Measurements from ENCODE around the gene SAP25. TPM values are rescaled to one million over a fixed set of nuclear protein-coding genes. Genes with fewer than 3 reads are reported as not detected.
"Not testable (repeated sequence)": the region's sequence is repeated elsewhere in the genome, so short reads cannot be mapped to it uniquely, and the experiment has no call there.

SAP25 gene
- total RNA-seq, 1 donor from 2014 or later, result 10.6 TPM

- peak in 1 of 2 donors; percentile 1 for ATAC-seq
- intact Hi-C loops (cut with DNase I), result no loop called here
- H3K4me3 ChIP-seq, result peak overlapping the region; percentile 87
- H3K27ac ChIP-seq, result peak overlapping the region; percentile 77
- DNase-seq, result no peak
- H3K9me3 ChIP-seq, result no peaks in the 10 kb centered on the region
- H3K4me1 ChIP-seq, result peaks cover 24% of the 10 kb centered on the region
- no peaks in the 10 kb centered on the region for H3K27me3 ChIP-seq (ENCODE audit: low read depth)
- no peaks in the 10 kb centered on the region for H3K36me3 ChIP-seq
- no peak for TF ChIP-seq CTCF (IDR thresholded peaks at IDR 0.05)
These were observed 34.2 kb downstream of the SAP25 start for GRCh38 chr7:100539436-100540006.

- DNase-seq (peak; percentile 100), ATAC-seq (peak; percentile 99 to 100)
- peaks cover 17% of the 10 kb centered on the region for H3K4me1 ChIP-seq
- intact Hi-C loops (cut with DNase I), result no loop called here
- peak within 1 kb of the TSS; percentile 77 for H3K27ac ChIP-seq
- H3K9me3 ChIP-seq, result no peaks in the 10 kb centered on the region
- H3K27me3 ChIP-seq (ENCODE audit: low read depth), result no peaks in the 10 kb centered on the region
- TF ChIP-seq CTCF (IDR thresholded peaks at IDR 0.05), result no peak
- H3K4me3 ChIP-seq, result peak within 1 kb of the TSS; percentile 87
- no peaks in the 10 kb centered on the region for H3K36me3 ChIP-seq
These were observed 34.9 kb downstream of the SAP25 start, which contains the start of gene AGFG2 for GRCh38 chr7:100538654-100539435. AGFG2 (plus strand) TSS chr7:100539203; CDS start chr7:100539347, 144 bp downstream.

GRCh38 chr7:100538348-100538653 is 35.4 kb downstream of the SAP25 start:
- Histone ChIP-seq H3K4me3 (peak overlapping the region; percentile 34), H3K27me3 (ENCODE audit: low read depth) (no peaks in the 10 kb centered on the region), H3K36me3 (no peaks in the 10 kb centered on the region), H3K27ac (peak overlapping the region; percentile 59), H3K9me3 (no peaks in the 10 kb centered on the region), H3K4me1 (peaks cover 13% of the 10 kb centered on the region)
- TF ChIP-seq CTCF (IDR thresholded peaks at IDR 0.05), result no peak
- ATAC-seq (no peak), DNase-seq (no peak)
- intact Hi-C loops (cut with DNase I), result no loop called here

- H3K27ac ChIP-seq; H3K36me3 ChIP-seq; H3K4me3 ChIP-seq; DNase-seq; ATAC-seq; intact Hi-C loops (cut with DNase I); H3K9me3 ChIP-seq; H3K27me3 ChIP-seq (ENCODE audit: low read depth): not testable (repeated sequence)
- peaks cover 13% of the 10 kb centered on the region for H3K4me1 ChIP-seq
These were observed 37.0 kb downstream of the SAP25 start for GRCh38 chr7:100536695-100537094.

GRCh38 chr7:100535982-100536381 is 37.7 kb downstream of the SAP25 start:
- H3K36me3 ChIP-seq; ATAC-seq; intact Hi-C loops (cut with DNase I); H3K27ac ChIP-seq; DNase-seq; H3K9me3 ChIP-seq; H3K4me3 ChIP-seq; H3K27me3 ChIP-seq (ENCODE audit: low read depth): not testable (repeated sequence)
- peaks cover 13% of the 10 kb centered on the region for H3K4me1 ChIP-seq

- H3K9me3 ChIP-seq, result no peaks in the 10 kb centered on the region
- DNase-seq, result no peak
- no peak for ATAC-seq
- no peaks in the 10 kb centered on the region for H3K27me3 ChIP-seq (ENCODE audit: low read depth)
- no peaks in the 10 kb centered on the region for H3K4me1 ChIP-seq
- no peak overlapping the region for H3K27ac ChIP-seq
- no peaks in the 10 kb centered on the region for H3K36me3 ChIP-seq
- no peak overlapping the region for H3K4me3 ChIP-seq
- TF ChIP-seq CTCF (IDR thresholded peaks at IDR 0.05), result no peak
- intact Hi-C loops (cut with DNase I), result no loop called here
These were observed 41.3 kb downstream of the SAP25 start for GRCh38 chr7:100532165-100533022.

- H3K36me3 ChIP-seq; H3K27ac ChIP-seq; H3K4me3 ChIP-seq; intact Hi-C loops (cut with DNase I); H3K9me3 ChIP-seq; H3K4me1 ChIP-seq; ATAC-seq; H3K27me3 ChIP-seq (ENCODE audit: low read depth); DNase-seq: not testable (repeated sequence)
These were observed 45.4 kb downstream of the SAP25 start for GRCh38 chr7:100528108-100528866.

- H3K27ac ChIP-seq; ATAC-seq; H3K4me1 ChIP-seq; DNase-seq; H3K4me3 ChIP-seq; H3K9me3 ChIP-seq; intact Hi-C loops (cut with DNase I); H3K27me3 ChIP-seq (ENCODE audit: low read depth); H3K36me3 ChIP-seq: not testable (repeated sequence)
These were observed 50.5 kb downstream of the SAP25 start for GRCh38 chr7:100523192-100523591.
